ENCODE data around the gene VTI1A. TPM values are rescaled to one million over a fixed set of nuclear protein-coding genes. Genes with fewer than 3 reads are reported as not detected.
"Not testable (repeated sequence)": the region's sequence is repeated elsewhere in the genome, so short reads cannot be mapped to it uniquely, and the experiment has no call there.

The VTI1A gene
- total and polyA plus RNA-seq, 4 donors: 23.5 to 46.7 (median 34.3) TPM

- DNase-seq (ENCODE audit: low read depth in 4 of 6, low spot score in 6 of 6): peak in 1 of 6 donors; percentile 2
These were observed 760 bp upstream of the VTI1A start for GRCh38 chr10:112446055-112446854.

GRCh38 chr10:112447620-112447928 lies 559 bp downstream of the VTI1A start:
- no peaks in the 10 kb centered on the region for H3K9me3 ChIP-seq (ENCODE audit: control insufficient read depth, insufficient read depth, low read length)
- H3K4me3 ChIP-seq (ENCODE audit: low read depth, low read length): peak overlapping the region; percentile 98
- H3K27ac ChIP-seq (ENCODE audit: low read depth, low read length): no peak overlapping the region
- peaks cover 3% of the 10 kb centered on the region for H3K36me3 ChIP-seq (ENCODE audit: control insufficient read depth, insufficient read depth, low read length)
- no peaks in the 10 kb centered on the region for H3K27me3 ChIP-seq (ENCODE audit: control insufficient read depth, insufficient read depth, low read length)
- H3K4me1 ChIP-seq (ENCODE audit: control insufficient read depth, insufficient read depth, low read length): peaks cover 6% of the 10 kb centered on the region
- WGBS (ENCODE audit: insufficient coverage): 0% methylated on average over 5 of the region's 10 CpGs
- DNase-seq (ENCODE audit: low read depth in 4 of 6, low spot score in 6 of 6): no peak

More at GRCh38 chr10:112446055-112446854, 760 bp upstream of the VTI1A start:
- Histone ChIP-seq H3K27me3 (ENCODE audit: control insufficient read depth, insufficient read depth, low read length) (no peaks in the 10 kb centered on the region), H3K9me3 (ENCODE audit: control insufficient read depth, insufficient read depth, low read length) (no peaks in the 10 kb centered on the region), H3K4me1 (ENCODE audit: control insufficient read depth, insufficient read depth, low read length) (peaks cover 6% of the 10 kb centered on the region), H3K36me3 (ENCODE audit: control insufficient read depth, insufficient read depth, low read length) (peaks cover 3% of the 10 kb centered on the region), H3K4me3 (ENCODE audit: low read depth, low read length) (peak overlapping the region; percentile 98), H3K27ac (ENCODE audit: low read depth, low read length) (peak overlapping the region; percentile 86)
- WGBS (ENCODE audit: insufficient coverage): 4% methylated on average over 17 of the region's 20 CpGs

- H3K4me3 ChIP-seq (ENCODE audit: low read depth, low read length): no peak overlapping the region
These were observed 1.9 kb downstream of the VTI1A start for GRCh38 chr10:112448888-112449287.

GRCh38 chr10:112454910-112455779 lies 8.1 kb downstream of the VTI1A start:
- DNase-seq (ENCODE audit: low read depth in 4 of 6, low spot score in 6 of 6): no peak
- Histone ChIP-seq H3K27me3 (ENCODE audit: control insufficient read depth, insufficient read depth, low read length) (no peaks in the 10 kb centered on the region), H3K27ac (ENCODE audit: low read depth, low read length) (no peak overlapping the region), H3K9me3 (ENCODE audit: control insufficient read depth, insufficient read depth, low read length) (no peaks in the 10 kb centered on the region), H3K4me3 (ENCODE audit: low read depth, low read length) (no peak overlapping the region), H3K36me3 (ENCODE audit: control insufficient read depth, insufficient read depth, low read length) (no peaks in the 10 kb centered on the region), H3K4me1 (ENCODE audit: control insufficient read depth, insufficient read depth, low read length) (no peaks in the 10 kb centered on the region)
- 100% methylated on average over 1 of the region's 3 CpGs for WGBS (ENCODE audit: insufficient coverage)

More at GRCh38 chr10:112448888-112449287, 1.9 kb downstream of the VTI1A start:
- peaks cover 3% of the 10 kb centered on the region for H3K36me3 ChIP-seq (ENCODE audit: control insufficient read depth, insufficient read depth, low read length)
- no CpG with 5 or more reads among the region's 4 CpGs for WGBS (ENCODE audit: insufficient coverage)
- peaks cover 6% of the 10 kb centered on the region for H3K4me1 ChIP-seq (ENCODE audit: control insufficient read depth, insufficient read depth, low read length)
- DNase-seq (ENCODE audit: low read depth in 4 of 6, low spot score in 6 of 6): no peak
- H3K27me3 ChIP-seq (ENCODE audit: control insufficient read depth, insufficient read depth, low read length): no peaks in the 10 kb centered on the region
- H3K9me3 ChIP-seq (ENCODE audit: control insufficient read depth, insufficient read depth, low read length): no peaks in the 10 kb centered on the region
- no peak overlapping the region for H3K27ac ChIP-seq (ENCODE audit: low read depth, low read length)

- H3K27ac ChIP-seq (ENCODE audit: low read depth, low read length): no peak overlapping the region
- no peaks in the 10 kb centered on the region for H3K4me1 ChIP-seq (ENCODE audit: control insufficient read depth, insufficient read depth, low read length)
- H3K4me3 ChIP-seq (ENCODE audit: low read depth, low read length): no peak overlapping the region
- H3K9me3 ChIP-seq (ENCODE audit: control insufficient read depth, insufficient read depth, low read length): no peaks in the 10 kb centered on the region
- no peaks in the 10 kb centered on the region for H3K27me3 ChIP-seq (ENCODE audit: control insufficient read depth, insufficient read depth, low read length)
- H3K36me3 ChIP-seq (ENCODE audit: control insufficient read depth, insufficient read depth, low read length): no peaks in the 10 kb centered on the region
- 100% methylated on average over 1 of the region's 2 CpGs for WGBS (ENCODE audit: insufficient coverage)
- no peak for DNase-seq (ENCODE audit: low read depth in 4 of 6, low spot score in 6 of 6)
These were observed 9.5 kb downstream of the VTI1A start for GRCh38 chr10:112456533-112456932.

- H3K9me3 ChIP-seq (ENCODE audit: control insufficient read depth, insufficient read depth, low read length): no peaks in the 10 kb centered on the region
- DNase-seq (ENCODE audit: low read depth in 4 of 6, low spot score in 6 of 6): peak in 2 of 6 donors; percentile 30 to 66
- WGBS (ENCODE audit: insufficient coverage): no CpG with 5 or more reads among the region's 2 CpGs
These were observed 13.4 kb downstream of the VTI1A start for GRCh38 chr10:112460366-112460765.

GRCh38 chr10:112461029-112461887 lies 14.2 kb downstream of the VTI1A start:
- Histone ChIP-seq H3K36me3 (ENCODE audit: control insufficient read depth, insufficient read depth, low read length) (peaks cover 4% of the 10 kb centered on the region), H3K4me1 (ENCODE audit: control insufficient read depth, insufficient read depth, low read length) (no peaks in the 10 kb centered on the region), H3K4me3 (ENCODE audit: low read depth, low read length) (no peak overlapping the region), H3K27me3 (ENCODE audit: control insufficient read depth, insufficient read depth, low read length) (no peaks in the 10 kb centered on the region), H3K9me3 (ENCODE audit: control insufficient read depth, insufficient read depth, low read length) (no peaks in the 10 kb centered on the region), H3K27ac (ENCODE audit: low read depth, low read length) (no peak overlapping the region)
- 100% methylated on average over 3 of the region's 4 CpGs for WGBS (ENCODE audit: insufficient coverage)
- no peak for DNase-seq (ENCODE audit: low read depth in 4 of 6, low spot score in 6 of 6)

More at GRCh38 chr10:112460366-112460765, 13.4 kb downstream of the VTI1A start:
- Histone ChIP-seq H3K27ac (ENCODE audit: low read depth, low read length) (no peak overlapping the region), H3K27me3 (ENCODE audit: control insufficient read depth, insufficient read depth, low read length) (no peaks in the 10 kb centered on the region), H3K4me3 (ENCODE audit: low read depth, low read length) (no peak overlapping the region), H3K4me1 (ENCODE audit: control insufficient read depth, insufficient read depth, low read length) (no peaks in the 10 kb centered on the region), H3K36me3 (ENCODE audit: control insufficient read depth, insufficient read depth, low read length) (peaks cover 4% of the 10 kb centered on the region)

- not testable (repeated sequence) for DNase-seq (ENCODE audit: low read depth in 4 of 6, low spot score in 6 of 6)
- 100% methylated on average over 3 of the region's 5 CpGs for WGBS (ENCODE audit: insufficient coverage)
These were observed 17.1 kb downstream of the VTI1A start for GRCh38 chr10:112464074-112464473.

GRCh38 chr10:112465299-112465883 lies 18.4 kb downstream of the VTI1A start:
- no peaks in the 10 kb centered on the region for H3K9me3 ChIP-seq (ENCODE audit: control insufficient read depth, insufficient read depth, low read length)
- no peak overlapping the region for H3K4me3 ChIP-seq (ENCODE audit: low read depth, low read length)
- DNase-seq (ENCODE audit: low read depth in 4 of 6, low spot score in 6 of 6): no peak
- no CpG with 5 or more reads among the region's 3 CpGs for WGBS (ENCODE audit: insufficient coverage)
- no peaks in the 10 kb centered on the region for H3K27me3 ChIP-seq (ENCODE audit: control insufficient read depth, insufficient read depth, low read length)
- H3K4me1 ChIP-seq (ENCODE audit: control insufficient read depth, insufficient read depth, low read length): no peaks in the 10 kb centered on the region
- peaks cover 4% of the 10 kb centered on the region for H3K36me3 ChIP-seq (ENCODE audit: control insufficient read depth, insufficient read depth, low read length)
- no peak overlapping the region for H3K27ac ChIP-seq (ENCODE audit: low read depth, low read length)

More at GRCh38 chr10:112464074-112464473, 17.1 kb downstream of the VTI1A start:
- not testable (repeated sequence) for H3K4me3 ChIP-seq (ENCODE audit: low read depth, low read length); H3K9me3 ChIP-seq (ENCODE audit: control insufficient read depth, insufficient read depth, low read length); H3K27ac ChIP-seq (ENCODE audit: low read depth, low read length); H3K27me3 ChIP-seq (ENCODE audit: control insufficient read depth, insufficient read depth, low read length); H3K36me3 ChIP-seq (ENCODE audit: control insufficient read depth, insufficient read depth, low read length); H3K4me1 ChIP-seq (ENCODE audit: control insufficient read depth, insufficient read depth, low read length)

Data from spinal cord (tissue), 10 donors.